ENCODE data around the gene TMEM86B. TPM values are rescaled to one million over a fixed set of nuclear protein-coding genes. Genes with fewer than 3 reads are reported as not detected.

TMEM86B gene
- total RNA-seq, 1 donor from 2014 or later, result 14.8 TPM

DNA sequence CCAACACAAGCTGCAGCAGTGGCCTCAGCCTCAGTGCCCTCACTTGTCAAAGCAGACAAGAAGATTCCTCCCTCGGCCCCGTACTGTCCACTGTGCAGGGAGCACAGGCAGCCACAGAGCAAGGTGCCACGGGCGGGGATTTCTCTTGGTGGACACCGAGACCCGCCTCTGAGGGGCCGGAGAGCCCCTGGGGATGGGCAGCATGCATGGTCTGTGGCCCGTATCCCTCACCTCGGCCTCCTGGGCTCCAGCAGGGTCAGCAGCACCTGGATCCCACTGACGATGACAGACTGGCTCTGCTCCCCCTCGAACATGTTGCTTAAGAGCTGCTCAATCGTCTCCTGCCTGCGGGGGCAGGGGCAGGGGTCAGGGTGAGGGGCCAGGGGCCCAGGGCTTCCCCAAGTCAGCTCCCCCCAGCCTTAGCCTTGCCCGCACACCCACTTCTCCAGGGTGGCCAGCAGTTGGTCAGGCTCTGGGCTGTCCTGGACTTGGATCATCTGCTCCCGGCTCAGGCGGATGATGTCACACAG, 13.4 kb upstream of the TMEM86B start:
- POLR2A ChIA-PET, result interaction anchor here (1.3 kb wide), 1 partner anchor 12 kb away, joined by 3 read pairs; no protein-coding TSS in a partner anchor

DNA sequence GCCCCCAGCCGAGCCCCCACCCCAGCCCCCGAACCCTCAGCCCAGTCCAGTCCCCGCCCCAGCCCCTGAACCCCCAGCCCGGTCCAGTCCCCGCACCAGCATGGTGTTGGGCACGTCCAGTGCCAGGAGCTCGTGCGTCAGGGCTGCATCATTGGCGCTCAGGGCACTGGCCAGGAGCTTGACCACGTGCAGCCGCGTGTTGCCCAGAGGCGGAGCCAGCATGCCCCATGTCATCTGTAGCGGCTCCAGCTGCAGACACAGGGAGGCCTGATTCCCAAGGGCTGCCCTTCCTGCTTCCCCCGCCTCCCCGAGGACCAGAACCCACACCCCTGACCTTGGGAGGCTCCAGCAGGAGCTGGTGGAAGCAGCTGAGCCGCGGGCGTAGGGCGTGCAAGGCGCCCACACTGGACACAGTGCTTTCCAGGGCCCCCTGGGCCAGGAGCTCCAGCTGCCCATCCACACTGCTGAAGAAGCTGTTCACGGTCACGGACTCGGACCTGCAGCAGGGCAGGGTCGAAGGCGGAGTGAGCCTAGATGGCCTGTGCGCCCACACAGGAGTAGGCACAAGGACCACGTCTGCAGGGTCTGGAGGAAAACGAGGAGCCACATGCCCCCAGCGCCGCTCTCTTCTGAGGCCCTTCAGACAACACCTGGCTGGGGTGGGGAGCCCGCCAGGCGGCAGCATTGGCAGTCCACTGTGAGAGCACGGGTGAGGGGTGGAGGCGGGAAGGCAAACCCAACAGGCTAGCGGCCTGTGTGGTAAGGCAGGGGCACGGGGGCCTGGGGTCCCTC, 12.8 kb upstream of the TMEM86B start:
- TF ChIP-seq, protein P1, sequence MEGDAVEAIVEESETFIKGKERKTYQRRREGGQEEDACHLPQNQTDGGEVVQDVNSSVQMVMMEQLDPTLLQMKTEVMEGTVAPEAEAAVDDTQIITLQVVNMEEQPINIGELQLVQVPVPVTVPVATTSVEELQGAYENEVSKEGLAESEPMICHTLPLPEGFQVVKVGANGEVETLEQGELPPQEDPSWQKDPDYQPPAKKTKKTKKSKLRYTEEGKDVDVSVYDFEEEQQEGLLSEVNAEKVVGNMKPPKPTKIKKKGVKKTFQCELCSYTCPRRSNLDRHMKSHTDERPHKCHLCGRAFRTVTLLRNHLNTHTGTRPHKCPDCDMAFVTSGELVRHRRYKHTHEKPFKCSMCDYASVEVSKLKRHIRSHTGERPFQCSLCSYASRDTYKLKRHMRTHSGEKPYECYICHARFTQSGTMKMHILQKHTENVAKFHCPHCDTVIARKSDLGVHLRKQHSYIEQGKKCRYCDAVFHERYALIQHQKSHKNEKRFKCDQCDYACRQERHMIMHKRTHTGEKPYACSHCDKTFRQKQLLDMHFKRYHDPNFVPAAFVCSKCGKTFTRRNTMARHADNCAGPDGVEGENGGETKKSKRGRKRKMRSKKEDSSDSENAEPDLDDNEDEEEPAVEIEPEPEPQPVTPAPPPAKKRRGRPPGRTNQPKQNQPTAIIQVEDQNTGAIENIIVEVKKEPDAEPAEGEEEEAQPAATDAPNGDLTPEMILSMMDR (IDR thresholded peaks at IDR 0.05), result no peak
- DNase-seq (no peak), ATAC-seq (ENCODE audit: low read depth) (no peak)
- Mint-ChIP-seq H3K9me3 (no peaks in the 10 kb centered on the region), H3K27ac (no peak overlapping the region), H3K27me3 (no peaks in the 10 kb centered on the region), H3K36me3 (ENCODE audit: low read depth) (peaks cover 84% of the 10 kb centered on the region), H3K4me3 (no peak overlapping the region), H3K4me1 (peaks cover 3% of the 10 kb centered on the region)
- ChIA-PET CTCF (no interaction called here), POLR2A (interaction anchor here (0.8 to 1.3 kb wide), 2 partner anchors 13 to 17 kb away, joined by 3 read pairs; no protein-coding TSS in a partner anchor)
- intact Hi-C loops (cut with micrococcal nuclease), result no loop called here

More for the DNA sequence above, 13.4 kb upstream of the TMEM86B start:
- TF ChIP-seq, protein P1 (IDR thresholded peaks at IDR 0.05), result no peak
- H3K36me3 Mint-ChIP-seq (ENCODE audit: low read depth), result peaks cover 81% of the 10 kb centered on the region
- ATAC-seq (ENCODE audit: low read depth) (no peak), DNase-seq (no peak)
- H3K27ac Mint-ChIP-seq, result no peak overlapping the region
- intact Hi-C loops (cut with micrococcal nuclease), result no loop called here
- H3K4me1 Mint-ChIP-seq, result peaks cover 3% of the 10 kb centered on the region
- no peaks in the 10 kb centered on the region for H3K9me3 Mint-ChIP-seq
- no peak overlapping the region for H3K4me3 Mint-ChIP-seq
- CTCF ChIA-PET, result no interaction called here
- no peaks in the 10 kb centered on the region for H3K27me3 Mint-ChIP-seq

- H3K27ac Mint-ChIP-seq, result no peak overlapping the region
- CTCF ChIA-PET, result no interaction called here
These were observed 12.1 kb upstream of the TMEM86B start for GRCh38 chr19:55240713-55241020.

DNA sequence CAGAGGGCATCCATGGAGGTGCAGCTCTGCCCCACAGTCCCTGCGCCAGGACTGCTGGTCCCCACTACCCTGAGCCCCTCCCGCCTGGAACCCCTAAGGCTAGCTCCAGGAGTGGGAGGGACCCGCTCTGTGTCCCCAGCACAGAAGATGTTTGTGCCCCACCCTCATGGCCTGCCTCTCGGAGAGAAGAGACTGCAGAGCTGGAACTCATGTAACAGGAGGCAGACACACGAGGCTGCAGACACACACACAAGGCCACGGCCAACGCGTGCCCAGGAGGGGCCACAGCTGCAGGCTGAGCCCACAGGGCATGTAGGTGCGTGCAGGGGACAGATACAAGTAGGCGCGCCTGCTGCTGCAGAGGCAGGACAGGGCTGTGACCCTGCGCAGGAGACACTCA, 10.4 kb upstream of the TMEM86B start:
- ChIA-PET CTCF (no interaction called here), POLR2A (no interaction called here)
- no peaks in the 10 kb centered on the region for H3K27me3 Mint-ChIP-seq
- no peak for DNase-seq
- intact Hi-C loops (cut with micrococcal nuclease), result no loop called here
- no peak for ATAC-seq (ENCODE audit: low read depth)
- H3K4me3 Mint-ChIP-seq, result no peak overlapping the region
- H3K9me3 Mint-ChIP-seq, result no peaks in the 10 kb centered on the region
- H3K27ac Mint-ChIP-seq, result no peak overlapping the region
- peaks cover 82% of the 10 kb centered on the region for H3K36me3 Mint-ChIP-seq (ENCODE audit: low read depth)
- no peaks in the 10 kb centered on the region for H3K4me1 Mint-ChIP-seq
- TF ChIP-seq, protein P1 (IDR thresholded peaks at IDR 0.05), result no peak

More at GRCh38 chr19:55240713-55241020, 12.1 kb upstream of the TMEM86B start:
- H3K27me3 Mint-ChIP-seq, result no peaks in the 10 kb centered on the region
- no peak overlapping the region for H3K4me3 Mint-ChIP-seq
- H3K4me1 Mint-ChIP-seq, result peaks cover 3% of the 10 kb centered on the region
- DNase-seq (no peak), ATAC-seq (ENCODE audit: low read depth) (no peak)
- TF ChIP-seq, protein P1 (IDR thresholded peaks at IDR 0.05), result no peak
- POLR2A ChIA-PET, result interaction anchor here (0.8 to 1.3 kb wide), 2 partner anchors 14 to 17 kb away, joined by 3 read pairs; no protein-coding TSS in a partner anchor
- no peaks in the 10 kb centered on the region for H3K9me3 Mint-ChIP-seq
- intact Hi-C loops (cut with micrococcal nuclease), result no loop called here
- peaks cover 83% of the 10 kb centered on the region for H3K36me3 Mint-ChIP-seq (ENCODE audit: low read depth)

DNA sequence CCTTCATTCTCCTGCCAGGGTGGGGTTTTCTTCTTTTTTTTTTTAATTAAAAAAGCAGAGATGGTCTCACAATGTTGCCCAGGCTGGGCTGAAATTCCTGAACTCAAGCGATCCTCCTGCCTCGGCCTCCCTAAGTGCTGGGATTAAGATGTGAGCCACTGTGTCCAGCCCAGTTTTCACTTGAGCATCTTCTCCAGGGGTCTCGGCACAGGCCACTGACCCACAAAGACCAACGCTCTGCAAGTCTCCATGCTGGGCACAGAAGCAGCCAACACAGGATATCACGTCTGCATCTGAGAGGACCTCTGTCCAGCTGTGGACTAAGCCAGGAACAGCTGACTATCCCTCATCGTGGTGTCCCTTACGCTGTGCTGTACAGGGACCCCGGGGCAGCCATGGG, 9.5 kb upstream of the TMEM86B start:
- no peak for ATAC-seq (ENCODE audit: low read depth)
- Mint-ChIP-seq H3K36me3 (ENCODE audit: low read depth) (peaks cover 83% of the 10 kb centered on the region), H3K27me3 (no peaks in the 10 kb centered on the region), H3K4me3 (no peak overlapping the region), H3K4me1 (no peaks in the 10 kb centered on the region), H3K9me3 (no peaks in the 10 kb centered on the region), H3K27ac (no peak overlapping the region)
- DNase-seq, result no peak
- POLR2A ChIA-PET, result interaction anchor here (1.4 kb wide), 1 partner anchor 13 kb away, joined by 5 read pairs; no protein-coding TSS in a partner anchor
- TF ChIP-seq, protein P1 (IDR thresholded peaks at IDR 0.05), result no peak
- CTCF ChIA-PET, result no interaction called here
- intact Hi-C loops (cut with micrococcal nuclease), result no loop called here

Measured in activated B cell treated with CpG ODN at 0.5 μM for 24 hours (primary cell).